Activated CD8-positive, alpha-beta memory T cell treated with anti-CD3 and anti-CD28 coated beads for 48 hours (primary cell): Measurements from ENCODE around the gene ANTKMT.
"Not testable (repeated sequence)": the region's sequence is repeated elsewhere in the genome, so short reads cannot be mapped to it uniquely, and the experiment has no call there.

Experiments used
- DNase-seq, 3 experiments: peaks; one replicate each; pipeline ENCODE4 v3.0.0-alpha.2; 2020; ENCODE audit warnings: low read depth in 2 of 3, low spot score in 2 of 3

Gene ANTKMT

DNA sequence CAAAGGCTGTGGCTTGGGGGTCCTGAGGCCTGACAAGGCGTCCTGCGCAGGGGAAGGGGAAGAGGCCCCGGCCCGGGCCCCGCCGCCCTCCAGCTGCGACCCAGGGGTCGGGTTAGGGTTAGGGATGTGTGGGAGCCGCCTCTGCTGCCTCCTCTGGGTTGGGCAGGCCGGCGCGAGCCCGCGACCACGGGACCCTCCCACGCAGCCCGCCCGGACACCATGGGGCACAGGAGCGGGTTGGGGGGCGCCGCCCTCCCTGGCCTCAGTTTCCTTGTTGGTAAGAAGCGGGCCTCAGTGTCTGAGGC is 19.5 kb downstream of the ANTKMT start:
- DNase-seq = no peak

DNA sequence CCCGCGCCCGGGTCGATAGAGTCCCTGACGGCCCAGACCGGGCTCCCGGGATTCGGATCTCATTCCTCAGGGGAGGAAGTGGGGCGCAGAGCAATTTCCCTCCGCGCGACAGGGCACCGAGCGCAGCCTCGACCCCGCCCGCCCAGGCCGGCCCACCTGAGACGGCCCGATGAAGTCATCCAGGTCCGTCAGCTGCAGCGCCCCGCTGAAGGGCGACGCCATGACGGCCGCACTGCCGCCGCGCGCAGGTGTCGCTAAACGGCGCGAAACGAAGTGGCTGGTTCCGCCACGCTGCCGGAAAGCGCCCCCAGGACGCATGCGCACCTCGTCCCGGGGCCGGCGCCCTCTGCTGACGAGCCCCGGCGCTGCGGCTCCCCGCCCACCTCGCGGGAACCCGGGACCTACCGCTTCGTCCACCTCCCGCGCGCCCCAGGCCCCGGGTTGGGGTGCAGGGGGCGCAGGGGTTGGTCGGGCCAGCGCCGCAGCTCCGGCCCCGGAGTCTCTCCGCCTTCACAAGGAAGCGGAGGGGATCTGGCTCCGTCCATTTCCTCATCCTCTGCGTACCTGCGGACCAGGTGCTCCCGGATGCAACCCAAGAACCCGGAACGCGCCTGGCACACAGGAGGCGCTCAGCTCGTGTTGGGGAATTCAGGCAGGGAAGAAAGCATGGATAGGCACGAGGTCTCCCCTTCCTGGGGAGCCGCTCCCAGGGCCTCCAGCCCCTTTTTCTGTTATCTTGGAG is 20.0 kb downstream of the ANTKMT start, which contains the start of gene CIAO3:
Gene CIAO3 (minus strand): TSS at position 234 of the 742 bp plus-strand sequence. CDS start 12 bp downstream, at position 222.
- peak; percentile 92 to 97 (median 97) for DNase-seq

- DNase-seq = no peak
Measured at GRCh38 chr16:741986-742629, 21.2 kb downstream of the ANTKMT start.

DNA sequence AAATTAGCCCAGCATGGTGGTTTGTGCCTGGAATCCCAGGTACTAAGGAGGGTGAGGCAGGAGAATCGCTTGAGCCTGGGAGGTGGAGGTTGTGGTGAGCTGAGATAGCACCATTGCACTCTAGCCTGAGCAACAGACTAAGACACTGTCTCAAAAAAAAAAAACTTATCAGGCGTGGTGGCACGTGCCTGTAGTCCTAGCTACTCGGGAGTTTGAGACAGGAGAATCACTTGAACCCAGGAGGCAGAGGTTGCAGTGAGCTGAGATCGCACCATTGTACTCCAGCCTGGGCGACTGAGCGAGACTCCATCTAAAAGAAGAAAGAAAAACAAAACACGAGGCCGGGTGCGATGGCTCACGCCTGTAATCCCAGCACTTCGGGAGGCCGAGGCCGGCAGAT is 21.9 kb downstream of the ANTKMT start:
- DNase-seq = not testable (repeated sequence)

DNA sequence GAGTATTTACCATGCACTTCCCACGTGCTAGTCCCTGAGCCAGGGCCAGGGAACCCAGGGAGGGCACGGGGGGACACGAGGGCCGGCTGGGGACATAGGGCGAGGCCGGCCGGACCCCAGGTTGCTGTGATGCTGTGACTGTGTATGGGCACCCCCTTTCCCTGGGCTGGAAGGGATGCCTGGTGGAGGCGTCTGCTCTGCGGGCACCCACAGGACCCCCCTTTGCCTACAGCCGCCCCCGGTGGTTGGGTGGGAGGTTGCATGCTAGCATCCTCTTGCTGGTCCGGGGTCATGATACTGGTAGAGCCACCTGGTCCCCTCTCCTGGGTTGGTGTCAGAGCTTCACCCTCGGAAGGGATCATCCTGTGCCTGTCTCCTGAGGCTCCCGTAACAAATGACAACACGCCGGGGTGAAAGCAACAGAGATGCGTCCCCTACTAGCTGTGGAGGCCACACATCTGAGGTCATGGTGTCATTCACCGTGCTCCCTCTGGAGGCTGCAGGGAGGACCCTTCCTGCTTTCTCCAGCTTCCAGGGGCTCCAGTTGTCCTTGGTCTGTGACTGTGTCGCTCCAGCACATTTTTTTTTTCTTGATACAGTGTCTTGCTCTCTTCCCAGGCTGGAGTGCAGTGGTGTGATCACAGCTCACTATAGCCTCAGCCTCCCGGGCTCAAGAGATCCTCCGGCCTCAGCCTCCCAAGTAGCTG is 23.0 kb downstream of the ANTKMT start:
- no peak for DNase-seq

DNA sequence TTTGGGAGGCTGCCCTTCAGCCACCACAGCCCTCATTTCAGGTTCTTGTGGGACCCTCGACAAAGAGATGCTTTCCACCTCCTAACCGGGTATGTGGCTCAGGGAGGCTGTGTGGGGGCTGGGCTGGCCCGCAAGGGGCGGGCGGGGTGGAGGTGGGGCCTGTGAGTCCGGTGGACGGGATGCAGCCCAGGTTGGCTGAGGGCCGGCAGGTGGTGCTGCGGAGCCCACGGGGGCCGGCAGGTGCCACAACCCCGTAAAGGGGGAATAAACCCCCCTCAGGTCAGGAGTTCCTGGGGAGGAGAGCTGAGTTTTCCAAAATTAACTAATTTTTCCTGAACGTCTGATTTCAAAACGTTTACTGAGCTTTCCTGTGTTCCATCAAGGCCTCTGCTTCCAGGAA is 24.8 kb downstream of the ANTKMT start:
- DNase-seq = no peak

GRCh38 chr16:746637-747036 is 25.7 kb downstream of the ANTKMT start:
- DNase-seq = no peak

DNA sequence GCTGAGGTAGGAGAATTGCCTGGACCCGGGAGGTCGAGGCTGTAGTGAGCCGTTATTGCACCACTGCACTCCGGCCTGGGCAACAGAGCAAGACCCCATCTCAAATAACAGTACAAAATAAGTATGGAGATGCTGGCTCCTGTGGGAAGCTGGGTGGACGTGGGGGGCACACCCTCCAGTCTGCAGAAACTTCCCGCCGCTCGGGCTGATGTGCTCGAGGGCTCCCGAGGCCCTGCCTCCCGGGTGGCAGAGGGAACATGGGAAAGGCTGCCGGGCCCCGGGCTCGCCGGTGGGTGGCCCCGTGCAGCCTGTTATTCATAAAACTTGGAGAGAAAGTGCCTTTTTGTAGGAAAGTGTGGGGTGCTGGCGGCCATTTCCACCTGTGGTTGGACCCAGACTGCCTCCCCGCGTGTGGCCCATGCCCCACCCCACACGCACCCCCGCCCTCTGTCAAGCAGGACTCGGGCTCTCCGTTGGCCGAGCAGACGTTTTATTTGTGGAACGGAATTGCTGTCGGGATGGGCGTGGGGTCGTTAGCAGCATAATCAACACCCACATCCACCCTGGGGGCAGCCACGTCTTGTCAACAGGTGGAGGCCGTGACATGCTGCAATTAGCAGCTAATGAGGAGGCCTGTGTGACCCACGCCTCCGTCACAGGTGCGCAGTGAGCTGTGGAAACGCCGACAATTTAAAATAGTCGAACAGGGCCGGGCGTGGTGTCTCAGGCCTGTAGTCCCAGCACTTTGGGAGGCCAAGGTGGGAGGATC is 27.2 kb downstream of the ANTKMT start:
- no peak for DNase-seq

GRCh38 chr16:749010-749409 is 28.1 kb downstream of the ANTKMT start:
- DNase-seq = no peak

DNA sequence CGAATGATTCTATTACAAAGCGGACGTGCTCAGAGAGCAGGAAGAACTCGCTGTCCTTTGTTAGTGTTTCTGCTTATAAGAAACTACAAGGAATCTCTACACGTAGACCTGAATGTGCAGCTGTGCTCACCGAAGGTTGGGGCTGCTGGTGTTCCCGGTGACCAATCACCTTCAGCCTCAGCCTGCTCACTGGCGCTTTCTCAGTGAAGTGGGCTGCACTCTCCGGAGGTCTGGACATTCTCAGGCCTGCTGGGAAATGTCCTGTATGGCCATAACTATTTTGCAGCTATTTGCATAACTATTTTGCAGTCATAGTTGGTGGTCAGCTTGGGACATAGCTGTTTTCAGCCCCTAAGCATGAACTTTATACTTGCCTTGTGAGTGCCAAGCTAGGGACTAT is 29.5 kb downstream of the ANTKMT start:
- DNase-seq = no peak

- DNase-seq = no peak
Measured at GRCh38 chr16:751152-752006, 30.4 kb downstream of the ANTKMT start.

DNA sequence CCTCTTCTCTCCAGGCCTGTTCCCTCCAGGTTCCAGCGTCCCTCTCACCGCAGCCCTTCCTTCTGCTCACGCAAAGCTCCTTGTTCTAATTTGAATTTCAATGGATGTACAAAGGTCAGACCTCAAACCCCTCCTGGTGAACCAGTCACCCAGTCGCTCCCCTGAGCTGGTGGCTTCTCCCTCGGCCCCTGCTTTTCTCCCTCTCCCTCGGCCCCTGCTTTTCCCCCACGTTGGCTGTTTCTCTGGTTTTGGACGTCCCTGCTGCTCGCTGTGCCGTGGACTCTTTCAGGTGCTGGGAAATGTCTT is 31.0 kb downstream of the ANTKMT start:
- no peak for DNase-seq

- DNase-seq = not testable (repeated sequence)
Measured at GRCh38 chr16:754121-754607, 33.2 kb downstream of the ANTKMT start.

DNA sequence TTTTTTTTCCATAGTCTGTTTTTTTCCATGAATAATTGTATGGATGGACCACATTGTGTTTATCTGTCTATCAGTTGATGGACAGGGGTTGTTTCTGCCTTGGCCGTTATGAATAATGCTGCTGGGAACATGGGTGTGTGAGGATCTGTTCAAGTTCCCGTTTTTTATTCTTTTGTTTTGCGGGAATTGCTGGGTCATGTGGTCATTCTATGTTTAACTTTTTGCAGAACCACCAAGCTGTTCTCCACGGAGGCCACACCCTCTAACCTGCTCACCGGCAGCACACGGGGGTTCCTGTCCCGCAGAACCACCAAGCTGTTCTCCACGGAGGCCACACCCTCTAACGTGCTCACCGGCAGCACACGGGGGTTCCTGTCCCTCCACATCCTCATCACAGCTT is 33.7 kb downstream of the ANTKMT start:
- DNase-seq = no peak

DNA sequence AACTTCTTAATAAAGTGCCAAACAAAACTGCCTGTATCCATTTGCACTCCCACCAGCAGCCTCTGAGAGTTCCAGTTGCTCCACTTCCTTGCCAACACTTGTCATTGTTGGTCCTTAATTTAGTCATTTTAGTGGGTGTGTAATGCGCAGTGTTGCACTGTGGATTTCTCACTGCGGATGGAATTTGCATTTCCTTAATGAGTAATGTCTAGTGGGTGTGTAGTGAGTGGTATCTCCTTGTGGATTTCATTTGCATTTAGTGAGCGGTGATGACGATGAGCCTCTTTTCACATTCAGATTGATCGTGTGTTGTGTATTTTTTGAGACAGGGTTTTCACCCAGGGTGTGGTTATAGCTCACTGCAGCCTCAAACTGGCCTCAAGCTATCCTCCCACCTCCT is 35.5 kb downstream of the ANTKMT start:
- no peak for DNase-seq

DNA sequence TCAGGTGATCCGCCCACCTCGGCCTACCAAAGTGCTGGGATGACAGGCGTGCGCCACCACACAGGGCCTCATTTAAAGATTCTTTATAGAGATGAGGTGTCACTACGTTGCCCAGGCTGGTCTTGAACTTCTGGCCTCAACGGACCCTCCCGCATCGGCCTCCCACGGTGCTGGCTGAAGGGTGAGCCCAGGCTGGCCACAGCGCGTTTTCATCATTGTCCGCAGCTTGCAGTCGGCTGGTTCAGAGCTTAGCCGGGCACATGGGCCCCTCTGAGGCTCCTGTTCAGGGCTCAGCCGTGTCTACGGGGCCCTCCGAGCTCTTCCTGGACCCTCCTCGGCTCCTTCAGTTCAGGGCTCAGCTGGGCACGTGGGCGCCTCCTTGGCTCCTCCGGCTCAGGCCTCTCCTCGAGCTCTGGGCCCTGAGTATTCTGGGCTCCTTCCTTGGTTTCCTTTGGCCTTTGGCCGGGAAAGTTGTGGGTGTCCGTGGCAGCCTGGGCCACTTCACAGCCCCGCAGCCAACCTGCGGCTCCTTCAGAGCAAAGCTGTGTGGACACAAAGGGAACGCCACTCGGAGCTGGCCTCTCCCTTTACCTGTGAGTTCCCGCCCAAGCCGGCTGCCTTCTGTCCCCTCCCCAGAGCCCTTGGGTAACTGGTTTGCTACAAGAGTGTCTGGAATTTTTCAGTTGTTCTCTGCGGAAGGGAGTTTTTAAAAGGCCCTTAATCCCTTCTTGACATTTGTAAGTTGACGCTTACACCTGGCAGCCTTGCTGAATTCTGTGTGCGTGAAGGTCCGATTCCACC is 38.4 kb downstream of the ANTKMT start:
- no peak for DNase-seq

DNA sequence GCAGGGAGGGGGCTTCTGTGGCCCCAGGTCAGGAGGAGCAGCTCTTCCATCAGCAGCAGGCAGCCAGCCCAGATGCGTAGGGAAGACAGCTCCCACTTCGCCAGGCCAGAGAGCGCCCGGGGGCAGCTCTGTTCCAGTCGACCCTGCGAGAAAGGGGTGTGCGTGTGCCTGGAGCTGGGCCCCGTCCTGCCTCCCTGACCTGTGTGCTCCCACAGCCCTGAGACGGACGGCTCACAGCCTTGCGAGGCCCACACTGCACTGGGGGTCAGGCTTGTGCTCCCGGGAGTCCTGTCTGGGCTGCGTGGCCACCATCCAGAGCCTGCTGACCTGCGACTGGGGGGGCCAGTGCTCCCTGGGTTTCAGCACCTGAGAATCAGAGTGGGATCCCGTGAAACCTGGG is 39.1 kb downstream of the ANTKMT start:
- DNase-seq = no peak

- DNase-seq = no peak
Measured at GRCh38 chr16:760545-761343, 39.8 kb downstream of the ANTKMT start, which contains the start of gene MSLN. MSLN (plus strand) TSS chr16:760734; CDS start chr16:762681, 1,947 bp downstream.
